Activated CD4-positive, alpha-beta T cell treated with anti-CD3 and anti-CD28 coated beads, Interleukin-2, amount 50 U/mL, for 48 hours (primary cell): ENCODE data around the gene HTATSF1.

ENCODE experiments used
- DNase-seq, 2 experiments: peaks; one replicate each; pipeline ENCODE4 v3.0.0-alpha.2; 2020

Gene HTATSF1, protein sequence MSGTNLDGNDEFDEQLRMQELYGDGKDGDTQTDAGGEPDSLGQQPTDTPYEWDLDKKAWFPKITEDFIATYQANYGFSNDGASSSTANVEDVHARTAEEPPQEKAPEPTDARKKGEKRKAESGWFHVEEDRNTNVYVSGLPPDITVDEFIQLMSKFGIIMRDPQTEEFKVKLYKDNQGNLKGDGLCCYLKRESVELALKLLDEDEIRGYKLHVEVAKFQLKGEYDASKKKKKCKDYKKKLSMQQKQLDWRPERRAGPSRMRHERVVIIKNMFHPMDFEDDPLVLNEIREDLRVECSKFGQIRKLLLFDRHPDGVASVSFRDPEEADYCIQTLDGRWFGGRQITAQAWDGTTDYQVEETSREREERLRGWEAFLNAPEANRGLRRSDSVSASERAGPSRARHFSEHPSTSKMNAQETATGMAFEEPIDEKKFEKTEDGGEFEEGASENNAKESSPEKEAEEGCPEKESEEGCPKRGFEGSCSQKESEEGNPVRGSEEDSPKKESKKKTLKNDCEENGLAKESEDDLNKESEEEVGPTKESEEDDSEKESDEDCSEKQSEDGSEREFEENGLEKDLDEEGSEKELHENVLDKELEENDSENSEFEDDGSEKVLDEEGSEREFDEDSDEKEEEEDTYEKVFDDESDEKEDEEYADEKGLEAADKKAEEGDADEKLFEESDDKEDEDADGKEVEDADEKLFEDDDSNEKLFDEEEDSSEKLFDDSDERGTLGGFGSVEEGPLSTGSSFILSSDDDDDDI

DNA sequence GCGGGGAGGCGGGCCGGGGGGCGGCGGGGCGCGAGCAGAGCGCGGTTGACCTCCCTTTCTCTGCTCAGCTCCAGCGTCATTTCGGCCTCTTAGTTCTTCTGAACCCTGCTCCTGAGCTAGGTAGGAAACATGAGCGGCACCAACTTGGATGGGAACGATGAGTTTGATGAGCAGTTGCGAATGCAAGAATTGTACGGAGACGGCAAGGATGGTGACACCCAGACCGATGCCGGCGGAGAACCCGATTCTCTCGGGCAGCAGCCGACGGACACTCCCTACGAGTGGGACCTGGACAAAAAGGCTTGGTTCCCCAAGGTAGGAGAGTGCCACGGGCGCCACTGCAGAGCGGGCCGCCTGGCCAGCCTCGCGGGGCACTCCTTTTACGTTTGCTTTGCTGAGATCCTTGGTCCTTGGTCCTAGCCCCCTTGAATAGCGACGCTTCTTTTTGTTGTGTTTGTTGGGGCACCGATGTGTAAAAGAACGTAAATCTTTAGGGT is at the start of gene HTATSF1:
HTATSF1 (plus strand) TSS at position 37 of the 497 bp plus-strand sequence; CDS start at position 130, 93 bp downstream.
- DNase-seq = no peak

DNA sequence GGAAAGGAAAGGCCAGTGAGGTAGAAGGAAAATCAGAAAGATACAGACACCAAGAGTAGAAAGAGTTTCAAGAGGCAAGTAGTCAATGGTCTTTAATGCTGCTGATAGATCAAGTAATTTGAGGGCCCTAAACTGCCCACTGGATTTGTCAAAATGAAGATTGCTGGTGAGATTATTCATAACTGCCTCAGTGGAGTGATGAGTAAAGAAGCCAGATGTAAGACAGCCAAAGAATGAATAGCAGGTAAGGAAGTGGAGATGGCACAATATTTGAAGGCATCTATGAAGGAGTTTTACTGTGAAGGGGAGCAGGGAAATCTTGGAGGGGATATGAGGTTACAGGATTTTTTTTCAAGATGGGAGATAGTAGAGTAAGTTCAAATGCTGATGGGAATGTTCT is 49.4 kb upstream of the HTATSF1 start:
- no peak for DNase-seq

DNA sequence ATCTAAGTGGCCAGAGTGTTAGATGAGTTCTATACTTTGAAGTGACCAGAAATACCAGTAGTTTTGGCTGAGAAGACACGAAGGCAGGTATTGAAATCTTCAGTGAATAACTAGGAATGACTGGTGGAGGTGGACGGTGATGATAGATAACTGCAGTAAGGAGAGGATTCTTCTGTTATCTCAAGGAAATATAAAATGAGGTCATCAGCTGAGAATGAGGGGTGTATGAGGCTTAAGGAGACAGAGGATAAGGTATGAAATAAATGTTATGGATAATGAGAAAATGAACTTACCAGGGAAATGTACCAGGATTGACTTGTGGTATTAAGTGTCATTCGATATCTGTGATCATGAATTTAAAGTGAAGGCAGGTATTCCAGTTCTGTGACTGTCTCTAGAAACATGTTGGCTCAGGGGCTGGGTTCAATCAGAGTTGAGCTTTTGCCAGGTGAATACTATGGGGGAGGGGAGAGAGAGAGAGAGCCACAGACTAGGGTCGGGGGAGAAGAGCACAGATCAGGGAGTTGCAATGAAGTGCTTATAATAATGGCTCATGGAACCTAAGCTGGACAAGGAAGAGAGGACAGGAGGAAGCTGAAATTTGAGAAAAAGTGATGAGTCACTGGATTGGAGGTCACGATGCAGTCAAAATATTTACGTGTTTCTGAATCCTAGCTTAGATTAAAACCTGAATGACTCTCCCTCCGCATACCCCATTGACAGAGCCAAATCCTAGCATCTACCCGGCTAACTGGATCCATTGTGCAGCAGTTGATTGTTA is 47.2 kb upstream of the HTATSF1 start:
- no peak for DNase-seq

DNA sequence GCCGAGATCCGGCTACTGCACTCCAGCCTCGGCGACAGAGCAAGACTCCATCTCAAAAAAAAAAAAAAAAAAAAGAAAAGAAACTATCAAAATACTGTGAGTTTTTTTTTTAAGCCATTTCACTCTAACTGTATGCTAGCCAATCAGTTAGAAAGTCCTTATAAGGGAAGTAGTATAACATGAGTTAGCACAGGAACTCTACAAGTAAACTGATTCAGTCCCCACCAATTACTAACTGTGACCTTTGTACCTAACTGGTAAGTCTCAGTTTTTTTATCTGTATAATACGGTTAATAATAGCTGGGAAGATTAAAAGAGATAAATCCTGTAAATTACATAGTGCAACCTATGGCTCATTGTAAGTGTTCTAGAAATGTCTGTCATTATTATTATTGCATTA is 44.8 kb upstream of the HTATSF1 start:
- DNase-seq = no peak

DNA sequence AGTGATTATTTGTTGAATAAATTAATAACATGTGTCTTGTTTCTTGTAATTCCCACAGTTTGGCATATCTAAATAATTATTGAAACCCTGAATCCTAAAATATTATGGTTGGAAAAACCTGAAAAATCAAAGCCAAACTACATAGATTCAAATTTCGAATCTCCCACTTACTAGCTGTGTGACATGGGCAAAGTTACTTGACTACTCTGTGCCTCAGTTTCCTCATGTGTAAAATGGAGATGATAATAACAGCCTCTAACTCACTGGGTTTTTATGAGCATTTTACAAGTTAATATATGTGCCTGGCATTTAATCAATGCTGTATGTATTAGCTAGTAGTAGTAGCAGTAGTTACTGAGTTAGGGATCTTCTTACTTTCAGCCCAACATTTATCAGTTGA is 44.3 kb upstream of the HTATSF1 start:
- no peak for DNase-seq

DNA sequence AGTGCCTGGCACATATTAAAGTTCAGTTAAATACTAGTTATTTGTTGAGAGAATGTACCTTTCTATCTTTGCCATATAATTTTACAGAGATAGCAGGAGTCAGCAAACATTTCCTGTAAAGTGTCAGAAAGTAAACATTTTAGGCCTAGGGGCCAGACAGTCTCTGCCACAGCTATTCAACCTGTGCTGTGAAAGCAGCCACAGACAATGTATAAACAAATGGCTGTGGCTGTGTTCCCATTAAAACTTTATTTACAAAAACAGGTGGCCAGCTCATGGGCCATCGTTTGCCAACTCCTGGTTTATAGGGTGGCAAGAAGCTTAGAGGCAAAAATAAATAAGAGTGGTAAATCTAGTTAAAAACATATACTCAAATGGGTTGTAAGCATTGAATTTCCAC is 43.6 kb upstream of the HTATSF1 start:
- DNase-seq = no peak

DNA sequence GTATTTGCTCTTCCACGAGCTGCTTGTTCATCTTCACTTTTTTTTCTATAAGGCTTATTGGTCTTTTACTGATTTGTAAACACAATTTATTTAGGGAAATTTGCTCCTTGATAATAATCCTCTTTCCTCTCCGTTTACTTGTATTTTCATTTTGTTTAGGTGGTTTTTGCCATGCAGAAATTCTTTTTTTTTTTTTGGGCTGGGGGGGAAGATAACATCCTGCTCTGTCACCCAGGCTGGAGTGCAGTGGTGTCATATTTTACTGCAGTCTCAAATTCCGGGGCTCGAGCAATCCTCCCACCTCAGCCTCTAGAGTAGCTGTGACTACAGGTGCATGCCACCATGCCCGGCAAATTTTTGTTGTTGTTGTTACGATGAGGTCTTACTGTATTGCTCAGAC is 41.3 kb upstream of the HTATSF1 start:
- DNase-seq = no peak

DNA sequence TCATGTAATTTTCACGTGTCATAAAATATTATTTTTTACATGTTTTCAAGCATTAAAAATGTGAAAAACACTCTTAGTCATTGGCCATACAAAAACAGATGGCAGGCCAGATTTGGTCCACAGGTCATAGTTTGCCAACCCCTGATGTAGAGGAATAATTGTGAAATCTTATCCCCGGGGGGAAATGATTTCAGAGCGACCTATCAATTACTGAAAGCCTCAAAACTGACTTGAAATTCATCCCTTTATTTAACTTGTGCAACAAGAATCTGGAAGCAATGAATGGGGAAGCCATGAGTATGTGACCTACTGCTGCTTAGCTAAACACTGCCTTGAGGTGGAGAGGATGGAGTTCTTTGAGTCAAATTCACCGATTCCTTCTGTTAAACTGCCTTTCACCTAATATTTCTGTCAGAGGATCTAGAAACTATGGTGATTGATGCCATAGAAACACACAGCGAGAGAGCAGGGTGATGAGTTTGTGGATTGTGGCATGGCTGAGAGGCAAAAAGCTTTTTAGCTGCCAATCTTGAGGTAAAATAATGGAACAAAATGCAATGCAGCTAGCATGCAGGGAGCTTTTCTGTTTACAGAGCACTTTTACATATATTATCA is 40.0 kb upstream of the HTATSF1 start:
- no peak for DNase-seq

DNA sequence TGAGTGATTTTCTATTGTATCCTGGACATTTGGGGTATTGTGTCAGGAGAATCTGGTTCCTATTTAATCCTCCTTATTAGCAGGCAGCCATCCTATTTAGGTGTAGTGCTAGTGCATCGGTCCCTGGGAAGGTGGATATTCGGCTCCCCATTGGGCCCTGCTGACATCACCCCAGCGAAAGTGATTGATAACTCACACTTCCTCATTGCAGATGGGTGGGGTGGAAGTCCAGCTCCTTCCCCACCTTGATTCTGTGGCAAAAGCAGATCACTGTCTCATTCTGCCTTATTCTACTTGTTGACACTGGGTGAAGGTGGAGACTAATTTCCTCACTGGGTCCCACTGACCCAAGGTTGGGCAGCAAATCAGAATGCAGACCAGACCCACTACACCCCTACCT is 32.8 kb upstream of the HTATSF1 start:
- no peak for DNase-seq

DNA sequence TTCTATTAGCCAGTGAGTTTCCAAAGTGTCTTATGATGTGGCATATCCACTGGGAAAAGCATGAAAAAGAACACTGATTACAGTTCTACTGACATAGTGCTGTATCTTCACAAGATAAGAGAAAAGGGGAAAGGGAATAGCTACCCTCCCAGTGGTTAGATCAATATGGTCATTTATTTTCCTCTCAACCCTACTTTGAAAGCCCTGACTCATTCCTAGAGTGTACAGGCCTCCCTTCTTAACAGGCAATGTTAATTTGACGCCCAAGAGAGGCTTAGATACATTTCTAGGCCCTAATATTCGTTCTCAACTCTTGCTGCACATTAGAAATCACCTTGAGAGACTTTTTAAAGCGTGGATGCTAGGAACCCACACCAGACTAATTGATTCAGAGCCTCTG is 30.1 kb upstream of the HTATSF1 start:
- no peak for DNase-seq

DNA sequence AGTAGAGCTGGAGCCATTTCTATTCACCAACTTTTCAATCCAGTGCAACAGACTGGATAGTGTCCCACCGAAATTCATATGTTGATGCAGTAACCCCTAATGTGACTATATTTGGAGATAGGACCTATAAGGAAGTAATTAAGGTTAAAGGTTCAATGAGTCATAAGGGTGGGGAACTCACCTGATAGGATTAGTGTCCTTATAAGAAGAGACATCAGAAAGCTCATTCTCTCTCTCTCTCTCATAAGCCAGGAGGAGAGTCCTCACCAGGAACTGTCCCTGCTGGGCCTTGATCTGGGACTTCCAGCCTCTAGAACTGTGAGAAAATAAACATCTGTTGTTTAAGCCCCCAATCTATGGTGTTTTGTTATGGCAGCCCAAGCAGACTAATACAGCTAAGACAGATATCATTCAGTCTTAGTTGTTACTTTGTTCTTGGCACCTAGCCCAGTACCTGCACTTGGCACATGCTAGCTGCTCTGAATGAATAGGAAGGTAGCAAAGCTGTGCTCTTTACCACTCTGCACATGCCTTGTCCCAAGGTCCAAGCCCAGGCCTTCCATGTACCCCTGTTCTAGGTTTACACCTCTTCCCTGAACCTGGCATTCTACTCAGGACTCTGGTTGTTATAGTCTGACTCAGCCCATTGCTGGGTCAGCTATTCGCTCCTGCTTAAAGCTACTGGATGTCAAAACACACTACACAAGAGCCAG is 28.8 kb upstream of the HTATSF1 start:
- no peak for DNase-seq

DNA sequence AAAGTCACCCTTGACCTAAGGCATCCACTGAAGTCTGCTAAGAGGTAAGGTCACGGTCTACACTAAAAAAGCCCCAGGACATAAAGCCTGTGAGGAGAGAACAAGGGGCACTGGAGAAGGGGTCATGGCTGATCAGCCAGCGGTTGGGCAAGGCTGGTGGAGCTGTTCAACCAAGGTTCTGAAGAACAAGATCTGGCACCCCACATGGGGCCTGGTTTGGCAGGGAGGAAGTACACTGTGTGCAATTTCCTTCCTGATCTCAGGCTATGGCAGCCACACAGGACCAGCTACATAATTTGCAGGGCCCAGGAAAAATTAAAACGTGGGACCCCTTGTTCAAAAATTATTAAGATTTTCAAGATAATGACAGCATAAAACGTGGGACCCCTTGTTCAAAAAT is 23.7 kb upstream of the HTATSF1 start:
- DNase-seq = no peak

DNA sequence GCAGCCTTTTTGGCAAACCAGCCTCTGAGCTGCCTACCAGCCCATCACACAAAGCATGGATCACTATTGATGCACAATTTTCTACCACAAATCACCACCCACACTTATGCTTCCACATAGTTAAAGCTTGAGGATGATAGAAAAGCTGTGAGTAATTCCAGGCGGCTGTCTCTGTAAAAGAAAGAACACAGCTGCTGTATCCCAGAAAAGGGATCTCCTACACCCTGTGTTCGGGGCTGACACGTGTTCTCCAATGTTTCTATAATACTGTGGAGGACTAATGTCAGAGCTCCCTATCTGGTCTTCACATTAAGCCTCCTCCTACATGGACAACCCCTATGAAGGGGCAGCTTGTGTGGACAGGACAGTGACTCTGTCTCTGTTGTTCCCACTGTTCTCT is 22.2 kb upstream of the HTATSF1 start:
- no peak for DNase-seq

DNA sequence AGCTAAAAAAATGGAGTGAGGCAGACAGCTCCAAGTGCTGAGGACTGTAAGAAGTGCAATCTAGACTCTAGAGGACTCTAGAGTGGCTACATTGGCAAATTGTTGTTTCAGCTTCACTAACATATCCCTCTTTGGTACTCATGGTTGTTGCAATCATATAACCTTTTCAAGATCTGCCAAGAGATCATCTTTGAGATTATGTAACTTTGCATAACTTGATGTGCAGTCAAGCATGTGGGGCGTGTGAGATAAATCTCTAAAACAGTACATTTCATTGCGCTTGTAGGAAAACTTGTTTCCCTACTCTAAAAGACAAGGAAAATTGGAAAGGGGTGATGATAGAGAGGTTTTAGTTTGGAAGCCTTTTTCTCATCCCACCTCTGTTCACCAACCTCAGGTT is 20.9 kb upstream of the HTATSF1 start:
- no peak for DNase-seq

DNA sequence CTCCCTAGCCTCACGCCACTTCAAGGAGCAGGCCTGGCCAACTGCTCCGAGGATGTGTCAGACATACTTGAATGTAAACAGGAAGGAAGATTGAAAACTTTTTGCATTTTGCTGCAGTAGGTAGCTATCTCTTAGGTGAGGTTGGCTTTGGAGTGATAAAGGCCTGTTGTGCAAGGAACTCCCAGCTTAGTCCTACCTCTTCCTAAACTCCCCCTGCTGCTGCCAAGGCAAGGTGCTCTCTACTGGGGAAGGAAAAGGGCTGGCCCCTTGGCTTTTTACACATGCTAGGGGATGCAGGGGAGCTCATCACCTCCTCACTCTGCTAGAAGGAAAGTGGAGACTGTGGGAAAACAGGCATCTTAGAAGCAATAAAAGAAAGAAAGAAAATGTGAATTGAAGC is 20.4 kb upstream of the HTATSF1 start:
- no peak for DNase-seq

DNA sequence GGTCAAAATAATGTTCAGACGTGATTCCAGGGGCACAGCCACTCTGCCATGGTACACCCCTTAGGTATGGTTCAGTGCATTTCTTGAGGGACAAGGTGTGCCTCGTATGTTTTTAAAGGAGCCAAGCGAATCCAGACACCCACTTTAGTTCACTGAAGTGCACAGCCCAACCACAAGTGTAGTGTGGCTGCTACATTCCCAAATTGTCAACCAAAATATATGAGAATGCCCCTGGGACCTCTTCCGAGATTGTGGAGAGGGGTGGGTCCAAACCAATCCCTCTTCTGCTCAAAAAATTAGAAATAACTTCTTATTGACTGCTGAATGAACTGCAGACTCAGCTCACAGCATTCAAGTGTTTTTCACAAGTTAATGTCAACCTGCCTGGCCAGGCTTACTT is 17.0 kb upstream of the HTATSF1 start:
- no peak for DNase-seq

DNA sequence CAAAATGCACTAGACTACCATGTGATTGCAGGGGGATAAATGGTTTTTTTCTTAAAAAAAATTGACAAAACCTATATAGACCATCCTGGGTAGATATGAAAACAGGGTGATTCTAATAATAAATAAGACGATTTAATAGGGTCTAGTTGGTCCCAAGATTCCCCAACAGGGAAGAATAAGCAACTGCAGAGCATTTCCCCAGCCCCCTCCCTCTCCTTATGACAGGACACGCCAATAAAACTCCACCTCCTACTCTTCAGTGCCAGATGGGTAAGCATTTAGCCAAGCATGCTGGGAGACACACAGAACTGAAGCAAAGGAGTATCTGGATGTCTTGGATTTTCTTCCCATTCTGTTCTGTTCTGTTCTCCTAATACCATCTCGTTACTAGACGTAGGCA is 9.7 kb upstream of the HTATSF1 start, which contains the start of gene BRS3:
BRS3 (plus strand) TSS at position 301 of the 400 bp plus-strand sequence. CDS start 168 bp downstream, outside the sequence.
- no peak for DNase-seq

DNA sequence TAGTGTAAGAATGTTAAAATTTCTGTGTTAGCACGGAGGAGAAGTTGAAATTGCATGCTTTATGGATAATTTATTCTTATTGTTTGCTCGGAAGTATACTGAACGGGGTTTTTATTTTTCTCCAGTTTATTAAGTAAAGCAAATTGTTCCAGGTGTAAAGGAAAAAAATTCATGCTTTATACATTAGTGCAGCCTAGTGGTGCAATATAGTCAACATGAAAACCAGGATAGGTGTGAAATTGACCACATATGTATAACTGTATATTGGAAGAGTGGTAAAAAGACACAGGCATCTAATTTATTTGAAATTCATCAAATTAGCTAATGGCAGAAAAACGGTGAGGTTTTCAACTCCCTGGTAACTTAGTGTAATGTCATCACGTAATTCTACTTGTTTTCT is 8.7 kb upstream of the HTATSF1 start:
- no peak for DNase-seq

DNA sequence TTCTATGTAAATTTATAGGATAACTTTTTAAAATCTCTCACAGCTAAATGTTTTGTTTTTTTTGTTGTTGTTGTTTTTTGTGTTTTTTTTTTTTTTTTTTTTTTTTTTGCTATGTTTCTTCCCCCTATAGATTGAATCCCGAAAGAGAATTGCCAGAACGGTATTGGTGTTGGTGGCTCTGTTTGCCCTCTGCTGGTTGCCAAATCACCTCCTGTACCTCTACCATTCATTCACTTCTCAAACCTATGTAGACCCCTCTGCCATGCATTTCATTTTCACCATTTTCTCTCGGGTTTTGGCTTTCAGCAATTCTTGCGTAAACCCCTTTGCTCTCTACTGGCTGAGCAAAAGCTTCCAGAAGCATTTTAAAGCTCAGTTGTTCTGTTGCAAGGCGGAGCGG is 5.6 kb upstream of the HTATSF1 start:
- no peak for DNase-seq

DNA sequence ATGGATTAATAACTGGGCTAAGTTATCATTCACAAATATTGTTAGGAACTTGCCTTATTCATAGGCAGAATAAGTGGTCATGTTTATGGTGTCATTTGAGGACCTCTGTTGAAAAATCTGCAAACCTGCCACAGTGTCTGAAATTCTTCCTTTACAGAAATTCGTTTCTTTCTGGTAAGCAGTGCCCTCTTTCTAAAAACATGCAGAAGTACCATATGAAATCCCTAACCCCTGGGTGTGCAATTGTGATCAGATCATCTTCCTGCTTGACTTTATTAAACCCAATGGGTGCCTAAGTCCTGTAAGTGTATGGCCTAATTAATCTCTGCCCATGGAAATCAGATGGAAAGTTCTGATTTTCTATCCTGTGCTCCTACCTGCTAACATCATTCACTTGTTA is 4.4 kb upstream of the HTATSF1 start:
- no peak for DNase-seq

DNA sequence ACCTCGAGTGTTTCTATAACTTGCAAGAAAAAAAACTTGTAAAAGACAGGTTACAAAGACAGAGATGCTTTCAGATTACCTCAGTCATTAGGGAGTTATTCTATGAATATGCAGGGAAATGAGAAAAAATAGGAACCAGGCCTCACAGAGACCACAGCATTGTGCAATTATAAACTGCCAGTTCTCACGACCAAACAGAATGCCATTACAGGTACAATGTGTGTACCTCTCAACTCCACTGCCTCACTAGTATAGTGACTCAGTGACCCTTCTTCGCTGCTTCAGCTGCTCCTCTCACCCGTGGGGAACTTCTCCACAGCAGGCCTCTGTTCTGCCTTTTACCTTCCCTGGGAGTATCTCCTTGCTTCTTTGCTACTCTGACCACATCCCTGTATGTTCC is 2.3 kb upstream of the HTATSF1 start:
- no peak for DNase-seq

DNA sequence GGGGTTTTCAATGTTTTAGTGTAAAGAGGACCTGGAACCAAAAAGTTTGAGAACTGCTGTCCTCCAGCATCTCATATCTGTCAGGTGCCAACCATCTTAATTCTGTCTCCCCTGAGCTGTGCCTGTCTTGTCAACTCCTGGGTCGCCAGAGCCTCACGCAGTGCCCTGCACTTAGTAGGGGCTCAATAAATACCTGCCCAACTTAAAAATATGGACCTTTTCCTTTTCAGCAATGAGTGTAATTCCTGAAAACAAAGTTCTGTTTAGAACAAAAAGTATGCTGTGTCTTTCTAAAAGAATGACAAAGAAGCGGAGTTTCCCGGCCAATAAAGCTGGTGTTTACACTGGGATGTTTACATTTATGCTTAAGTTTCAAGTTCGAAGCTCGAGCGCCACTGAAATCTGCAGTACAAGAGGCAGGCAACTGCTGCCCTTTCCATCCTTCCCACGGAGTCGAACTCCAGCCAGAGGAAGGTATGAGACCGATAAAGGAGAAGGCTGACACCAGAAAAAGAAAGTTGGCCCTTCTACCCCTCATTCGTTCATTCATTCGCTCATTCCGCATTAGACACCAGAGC is 1.1 kb upstream of the HTATSF1 start:
- no peak for DNase-seq
